Skin of body (tissue), 2 donors: Measurements from ENCODE around the gene NNAT. TPM values are rescaled to one million over a fixed set of nuclear protein-coding genes. Genes with fewer than 3 reads are reported as not detected.
"Not testable (repeated sequence)": the region's sequence is repeated elsewhere in the genome, so short reads cannot be mapped to it uniquely, and the experiment has no call there.

Experiments
- DNase-seq: peaks from one replicate; lab custom pipeline; 2025; lab: John Stamatoyannopoulos, UW
- total RNA-seq: library from RNA; depleted of rRNA; stranded (reverse); fragments of >200 nt; gene quantifications from one replicate; pipeline ENCODE4 v1.2.3, GENCODE V29; 2014

Gene NNAT
- 22.0 TPM for total RNA-seq

GRCh38 chr20:37521061-37521771 is at the start of gene NNAT:
NNAT (plus strand) TSS chr20:37521250; CDS start chr20:37521332, 82 bp downstream.
- no peak for DNase-seq

GRCh38 chr20:37471741-37472235 is 49.3 kb upstream of the NNAT start:
- DNase-seq: no peak

- not testable (repeated sequence) for DNase-seq
Observed at GRCh38 chr20:37472435-37472834, 48.6 kb upstream of the NNAT start.

- no peak for DNase-seq
Observed at GRCh38 chr20:37473249-37474000, 47.6 kb upstream of the NNAT start.

GRCh38 chr20:37474386-37474785 is 46.7 kb upstream of the NNAT start:
- no peak for DNase-seq

- DNase-seq: no peak
Observed at GRCh38 chr20:37475252-37475651, 45.8 kb upstream of the NNAT start.

GRCh38 chr20:37477041-37477440 is 44.0 kb upstream of the NNAT start:
- no peak for DNase-seq

- DNase-seq: no peak
Observed at GRCh38 chr20:37479266-37479665, 41.8 kb upstream of the NNAT start.

GRCh38 chr20:37479925-37480691 is 40.9 kb upstream of the NNAT start:
- no peak for DNase-seq

GRCh38 chr20:37480919-37481318 is 40.1 kb upstream of the NNAT start:
- no peak for DNase-seq

- DNase-seq: no peak
Observed at GRCh38 chr20:37481610-37482009, 39.4 kb upstream of the NNAT start.

GRCh38 chr20:37484331-37484730 is 36.7 kb upstream of the NNAT start:
- DNase-seq: no peak

GRCh38 chr20:37486209-37486608 is 34.8 kb upstream of the NNAT start:
- not testable (repeated sequence) for DNase-seq

- DNase-seq: no peak
Observed at GRCh38 chr20:37490663-37491350, 30.2 kb upstream of the NNAT start.

GRCh38 chr20:37492096-37492625 is 28.9 kb upstream of the NNAT start:
- no peak for DNase-seq

- DNase-seq: no peak
Observed at GRCh38 chr20:37492945-37493344, 28.1 kb upstream of the NNAT start.

GRCh38 chr20:37494301-37494700 is 26.7 kb upstream of the NNAT start:
- no peak for DNase-seq

GRCh38 chr20:37494796-37495195 is 26.3 kb upstream of the NNAT start:
- DNase-seq: no peak

- DNase-seq: no peak
Observed at GRCh38 chr20:37498066-37498665, 22.9 kb upstream of the NNAT start.

- no peak for DNase-seq
Observed at GRCh38 chr20:37500311-37500710, 20.7 kb upstream of the NNAT start.

- no peak for DNase-seq
Observed at GRCh38 chr20:37501940-37502339, 19.1 kb upstream of the NNAT start.
